HG03196 (cell line): ENCODE results near the gene NADK.

Experiments used
- ATAC-seq: cut with Tn5 transposase; IDR thresholded peaks from one replicate; pipeline ENCODE4 v1.9.1; 2021; ENCODE audit not compliant: unreplicated experiment

NADK gene

DNA sequence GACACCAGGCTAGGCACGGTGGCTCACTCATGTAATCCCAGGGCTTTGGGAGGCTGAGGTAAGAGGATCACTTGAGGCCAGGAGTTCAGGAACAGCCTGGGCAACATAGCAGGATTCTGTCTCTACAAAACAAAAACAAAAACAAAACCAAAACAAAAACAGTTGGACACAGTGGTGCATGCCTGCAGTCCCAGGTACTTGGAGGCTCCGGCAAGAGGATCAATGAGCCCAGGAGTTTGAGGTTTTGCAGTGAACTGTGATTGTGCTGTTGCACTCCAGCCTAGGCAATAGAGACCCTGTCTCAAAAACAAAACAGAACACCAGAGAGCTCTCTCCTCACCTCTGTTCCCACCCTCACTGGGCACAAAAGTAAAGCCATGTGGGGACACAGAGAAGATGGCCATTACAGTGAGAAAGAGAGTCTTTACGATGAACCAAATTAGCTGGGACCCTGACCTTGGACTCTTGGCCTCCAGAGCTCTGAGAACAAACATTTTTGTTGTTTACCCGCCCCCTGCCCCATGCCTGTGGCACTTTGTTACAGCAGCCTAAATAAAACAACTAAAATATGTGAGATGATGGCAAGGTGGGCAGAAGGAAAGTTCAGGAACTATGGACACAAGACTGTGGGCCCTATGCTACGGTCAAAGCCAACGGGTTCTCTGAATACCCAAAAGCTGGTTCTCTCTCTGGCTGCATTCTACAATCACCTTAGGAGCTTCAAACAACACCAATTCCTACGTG, 9.8 kb downstream of the NADK start:
- ATAC-seq: no peak

GRCh38 chr1:1764876-1765470, 13.3 kb downstream of the NADK start:
- no peak for ATAC-seq

DNA sequence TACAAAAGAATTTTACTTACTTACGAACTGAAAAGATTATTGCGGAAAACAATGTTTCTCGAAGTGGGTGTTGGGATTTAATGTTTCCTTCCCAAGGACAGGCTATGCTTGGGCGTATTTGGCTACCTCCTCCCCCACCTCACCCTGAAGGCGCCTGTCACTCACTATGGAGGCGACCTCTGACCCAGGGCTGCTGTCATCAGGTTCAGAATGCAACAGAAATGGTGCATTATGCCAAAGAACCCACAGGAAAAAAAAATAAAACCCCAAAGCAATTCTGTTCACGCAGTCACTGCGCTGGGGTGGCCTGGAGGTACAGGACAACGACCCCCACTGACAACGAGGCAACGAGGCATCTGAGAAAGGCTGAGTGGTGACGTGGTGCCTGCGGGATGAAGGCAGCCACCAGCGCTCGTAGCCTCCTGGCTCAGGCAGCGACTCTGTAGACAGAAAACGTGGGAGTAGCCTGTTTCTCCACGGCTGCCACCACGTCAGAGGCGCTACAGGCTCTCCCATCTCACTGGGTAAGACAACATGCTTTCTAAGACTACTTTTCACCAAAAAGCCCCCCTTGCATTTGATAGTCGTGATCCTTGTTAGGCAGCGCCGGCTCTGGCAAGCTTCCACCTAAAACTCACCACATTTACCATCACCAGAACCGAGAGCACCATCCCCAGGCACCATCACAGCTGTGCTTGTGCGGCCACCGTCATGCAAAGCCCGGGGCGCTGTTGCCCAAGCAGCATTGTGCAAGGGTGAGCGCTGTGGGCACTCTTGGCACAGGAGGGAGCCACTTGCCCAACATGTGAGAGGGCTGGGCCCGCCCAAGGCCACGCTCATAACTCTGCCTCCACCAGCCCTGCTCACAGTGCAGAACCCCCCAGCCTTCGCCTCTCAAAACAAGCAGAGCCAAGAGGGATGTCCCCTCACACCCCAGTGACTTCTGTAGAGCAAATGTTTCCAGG, 14.3 kb downstream of the NADK start:
- no peak for ATAC-seq

- ATAC-seq: no peak
Measured at GRCh38 chr1:1761504-1762376, 16.5 kb downstream of the NADK start.

DNA sequence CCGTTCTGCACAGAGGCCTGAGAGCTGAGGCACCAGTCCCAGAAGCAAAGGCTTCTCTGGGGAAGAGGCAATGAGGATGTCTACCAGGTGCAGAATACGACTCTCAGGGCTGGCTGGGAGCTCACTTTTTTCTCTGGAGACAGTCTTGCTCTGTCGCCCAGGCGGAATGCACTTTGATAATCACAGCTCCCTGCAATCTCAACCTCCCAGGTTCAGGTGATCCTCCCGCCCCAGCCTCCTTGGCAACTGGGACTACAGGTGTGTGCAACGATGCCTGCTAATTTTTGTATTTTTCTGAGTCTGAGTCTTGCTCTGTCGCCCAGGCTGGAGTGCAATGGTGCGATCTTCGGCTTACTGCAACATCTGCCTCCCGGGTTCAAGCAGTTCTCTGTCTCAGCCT, 17.6 kb downstream of the NADK start:
- no peak for ATAC-seq

- no peak for ATAC-seq
Measured at GRCh38 chr1:1760345-1760650, 18.0 kb downstream of the NADK start.

DNA sequence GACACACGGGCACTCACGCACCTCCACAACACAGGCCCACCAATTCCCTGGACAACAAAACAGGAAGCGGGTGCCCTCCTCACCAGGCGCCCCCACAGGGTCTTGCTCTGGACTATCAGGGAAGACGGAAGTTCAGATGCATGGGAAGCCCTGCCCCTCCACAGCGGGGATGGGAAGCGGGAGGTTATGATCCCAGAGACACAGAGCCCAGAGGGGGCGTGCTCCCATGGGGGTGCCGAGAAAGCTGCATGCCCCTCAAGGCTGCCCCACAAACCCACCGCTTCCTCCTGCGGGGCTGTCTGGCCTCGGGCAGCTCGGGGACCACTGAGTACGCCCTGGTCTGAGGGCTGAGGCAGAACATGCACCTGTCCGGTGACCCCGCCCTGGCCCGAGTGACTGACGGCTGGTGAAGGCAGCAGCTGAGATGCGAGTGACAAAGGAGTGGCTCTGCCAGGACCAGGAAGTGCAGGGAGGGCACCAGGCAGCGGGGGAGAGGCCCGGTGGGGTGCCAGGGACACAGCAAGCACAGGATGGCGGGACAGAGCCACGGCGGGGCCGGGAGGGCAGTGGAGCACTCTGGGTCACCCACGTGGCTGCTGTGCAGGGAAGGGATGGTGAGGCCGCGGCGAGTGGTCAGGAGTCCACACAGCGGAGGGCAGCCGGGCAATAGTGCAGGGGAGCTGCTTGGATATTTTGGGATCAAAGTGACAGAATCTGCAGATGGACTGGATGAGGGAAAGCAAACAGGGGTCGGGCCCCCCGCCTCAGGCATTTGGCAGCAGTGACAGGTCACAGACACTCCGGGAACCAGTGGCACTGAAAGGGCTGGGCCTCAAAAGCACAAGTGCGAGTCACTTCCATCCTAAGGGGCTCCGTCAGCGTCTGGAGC, 18.6 kb downstream of the NADK start:
- no peak for ATAC-seq

DNA sequence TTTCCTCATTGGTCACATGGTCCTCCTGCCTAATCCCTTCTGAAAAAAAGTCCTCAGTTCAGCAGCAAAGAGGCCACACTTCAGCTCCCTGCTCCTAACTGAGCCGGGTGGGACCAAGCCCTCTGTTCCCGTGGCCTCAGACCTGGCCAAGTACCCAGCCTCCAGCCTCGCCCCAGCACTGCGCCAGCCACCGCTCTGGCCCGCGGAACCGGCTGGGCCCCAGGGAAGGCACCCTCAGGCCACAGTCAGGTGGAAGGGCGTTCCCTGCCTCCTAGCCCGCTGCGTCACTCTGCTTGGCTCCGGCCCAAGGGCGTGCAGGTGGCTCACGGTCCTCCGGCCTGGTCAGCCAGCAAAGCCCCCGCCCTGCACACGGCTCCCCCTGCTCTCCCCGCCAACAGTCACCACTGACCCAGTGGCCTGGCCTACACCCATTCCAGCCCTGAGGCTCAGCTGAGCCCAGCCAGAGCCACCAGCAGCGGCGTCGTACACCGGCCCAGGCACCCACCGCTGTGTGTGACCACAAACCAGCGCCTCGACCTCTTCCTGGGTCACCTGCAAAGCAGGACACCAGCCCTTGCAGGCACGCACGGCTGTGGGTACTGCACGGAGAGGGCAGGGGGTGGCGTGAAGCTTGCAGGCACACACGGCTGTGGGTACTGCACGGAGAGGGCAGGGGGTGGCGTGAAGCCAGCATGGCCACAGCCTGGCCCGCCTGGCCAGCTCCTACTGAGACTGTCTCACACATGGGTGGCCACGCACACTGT, 19.4 kb downstream of the NADK start:
- ATAC-seq: no peak

DNA sequence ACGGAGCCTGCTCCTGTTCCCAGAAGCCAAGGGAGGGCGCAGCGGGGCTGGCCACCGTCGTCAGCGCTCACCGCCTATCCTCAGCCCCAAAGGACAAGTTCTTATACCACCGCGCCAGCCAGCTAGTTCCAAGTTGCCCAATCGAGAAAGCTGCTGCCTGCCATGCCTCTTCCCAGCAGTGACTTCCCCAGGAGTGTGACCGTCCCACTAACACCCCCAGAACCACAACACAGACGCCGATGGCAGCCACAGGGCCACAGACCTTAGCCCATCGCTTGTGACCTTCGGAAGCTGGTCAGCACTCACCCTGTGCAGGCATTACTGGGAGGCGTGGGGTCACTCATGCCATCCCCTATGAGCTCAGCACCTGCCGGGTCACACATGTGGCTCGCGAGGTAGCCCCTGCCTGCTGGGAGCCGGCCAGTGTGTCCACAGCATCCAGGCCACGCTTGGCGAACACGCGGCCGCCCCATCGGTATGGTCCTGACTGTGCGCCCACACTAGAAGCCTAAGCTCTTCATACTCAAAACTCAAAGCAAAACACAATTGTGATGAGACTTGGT, 20.1 kb downstream of the NADK start:
- ATAC-seq: no peak

GRCh38 chr1:1757422-1758058, 20.7 kb downstream of the NADK start:
- ATAC-seq: no peak

DNA sequence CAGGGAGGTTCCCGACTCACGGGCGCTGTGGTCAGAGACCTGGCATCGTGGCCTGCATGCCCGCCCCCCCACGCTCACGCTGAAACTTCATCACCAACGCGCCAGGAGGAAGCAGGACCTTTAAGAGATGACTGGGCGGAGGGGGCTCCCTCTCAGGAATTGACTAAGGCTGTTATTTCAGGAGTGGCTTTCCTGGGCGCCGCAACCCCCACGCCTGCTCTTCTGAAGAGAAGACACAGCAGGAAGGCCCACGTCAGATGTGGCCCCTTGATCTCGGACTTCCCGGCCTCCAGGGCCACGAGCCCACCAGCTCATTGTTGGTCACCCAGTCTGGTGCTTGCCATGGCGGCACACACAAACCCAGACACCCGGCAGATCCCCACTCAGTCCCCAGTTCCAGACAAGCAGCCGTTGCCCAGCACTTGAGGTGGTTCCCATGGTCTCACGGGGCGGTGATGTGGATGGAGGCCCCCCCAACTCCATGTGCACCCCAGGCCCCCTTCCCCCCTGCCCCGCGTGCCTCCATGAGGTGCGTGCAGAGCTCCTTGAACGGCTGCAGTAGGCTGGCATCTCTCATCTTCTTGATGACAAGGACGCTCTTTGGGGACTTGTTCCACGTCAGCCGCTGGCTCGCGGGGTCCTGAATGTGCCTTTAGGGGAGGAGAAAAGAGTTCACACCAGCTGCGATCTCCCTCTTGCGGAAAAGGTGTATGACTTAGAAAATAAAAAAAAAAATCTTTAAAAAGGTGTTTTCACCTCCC, 21.4 kb downstream of the NADK start:
- ATAC-seq: no peak

DNA sequence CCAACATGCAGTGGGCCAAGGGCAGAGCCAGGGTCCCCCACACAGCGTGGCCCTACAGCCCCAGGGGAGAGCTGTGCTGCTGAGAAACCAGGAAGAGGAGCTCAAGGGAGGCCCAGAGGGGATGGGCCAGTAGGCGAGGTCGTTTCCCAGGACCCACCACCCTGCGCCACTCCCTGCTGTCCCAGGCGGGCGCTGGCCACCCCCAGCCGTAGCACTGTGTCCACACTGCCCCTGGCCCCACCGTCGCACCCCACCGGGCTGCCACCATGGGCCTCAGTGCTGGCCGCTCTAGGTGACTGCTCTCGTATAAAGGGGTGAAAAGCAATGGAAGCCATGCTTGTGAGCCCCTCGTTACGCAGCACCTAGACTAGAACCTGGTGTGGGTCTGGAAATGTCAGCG, 22.4 kb downstream of the NADK start:
- ATAC-seq: no peak

- ATAC-seq: no peak
Measured at GRCh38 chr1:1755426-1755825, 22.8 kb downstream of the NADK start.

DNA sequence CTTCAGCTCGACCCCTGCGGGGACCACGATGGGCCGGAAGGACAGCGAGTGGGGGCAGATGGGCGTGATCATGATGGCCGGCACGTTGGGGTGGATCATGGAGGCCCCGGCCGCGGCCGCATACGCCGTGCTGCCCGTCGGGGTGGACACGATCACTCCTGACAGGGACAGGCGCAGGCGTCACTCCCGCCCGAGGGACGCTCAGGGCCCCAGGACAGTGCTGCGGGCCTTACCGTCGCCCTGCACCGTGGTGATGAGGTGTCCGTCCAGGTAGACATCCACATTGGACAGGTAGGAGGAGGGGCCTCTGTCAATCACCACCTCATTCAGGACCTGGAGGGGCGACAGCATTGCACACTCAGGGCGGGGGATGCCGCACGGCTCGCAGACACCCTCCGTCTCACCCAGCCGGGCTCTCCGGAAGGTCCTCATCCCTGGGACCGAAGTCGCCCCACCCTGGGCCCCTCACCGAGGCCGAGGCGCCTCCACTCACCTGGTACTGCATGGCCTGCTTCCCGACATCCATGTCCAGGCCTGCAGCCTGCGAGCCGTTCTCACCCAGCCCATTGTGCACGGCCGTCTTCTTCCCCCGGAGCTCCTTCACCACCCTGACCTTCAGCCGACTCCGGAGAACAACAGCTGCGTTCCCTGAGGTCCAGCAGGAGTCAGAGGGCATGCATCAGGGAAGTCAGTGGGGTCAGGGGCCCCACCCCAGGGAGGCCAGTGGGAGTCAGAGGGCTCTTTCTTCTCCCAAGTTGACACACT, 24.0 kb downstream of the NADK start:
- ATAC-seq: no peak

DNA sequence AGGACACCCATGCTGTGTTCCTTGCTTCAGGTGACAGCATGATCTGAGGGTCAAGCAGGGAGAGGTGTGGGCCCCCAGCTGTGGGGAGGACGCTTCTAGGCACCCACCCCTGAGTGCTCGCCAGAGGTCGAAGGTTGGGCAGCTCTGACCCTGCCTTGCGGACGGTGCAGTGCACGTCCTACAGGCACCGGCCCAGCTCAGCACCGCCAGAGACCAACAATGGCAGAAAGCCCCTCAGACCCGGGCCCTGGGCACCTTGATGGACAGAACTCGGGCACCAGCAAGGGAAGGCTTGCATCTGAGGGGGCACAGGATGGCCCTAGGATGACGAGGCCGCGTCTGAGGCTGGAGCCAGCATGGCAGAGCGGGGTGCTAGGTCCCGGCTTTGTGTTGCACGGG, 24.7 kb downstream of the NADK start:
- no peak for ATAC-seq

GRCh38 chr1:1752636-1753606, 25.3 kb downstream of the NADK start:
- ATAC-seq: no peak
